ENCODE results near the gene CLBA1.
"Not testable (repeated sequence)": the region's sequence is repeated elsewhere in the genome, so short reads cannot be mapped to it uniquely, and the experiment has no call there.

CLBA1 gene

GRCh38 chr14:104947881-104948735 is 37.5 kb upstream of the CLBA1 start:
- not testable (repeated sequence) for DNase-seq

GRCh38 chr14:104948736-104949031 is 36.9 kb upstream of the CLBA1 start:
- DNase-seq = no peak

DNA sequence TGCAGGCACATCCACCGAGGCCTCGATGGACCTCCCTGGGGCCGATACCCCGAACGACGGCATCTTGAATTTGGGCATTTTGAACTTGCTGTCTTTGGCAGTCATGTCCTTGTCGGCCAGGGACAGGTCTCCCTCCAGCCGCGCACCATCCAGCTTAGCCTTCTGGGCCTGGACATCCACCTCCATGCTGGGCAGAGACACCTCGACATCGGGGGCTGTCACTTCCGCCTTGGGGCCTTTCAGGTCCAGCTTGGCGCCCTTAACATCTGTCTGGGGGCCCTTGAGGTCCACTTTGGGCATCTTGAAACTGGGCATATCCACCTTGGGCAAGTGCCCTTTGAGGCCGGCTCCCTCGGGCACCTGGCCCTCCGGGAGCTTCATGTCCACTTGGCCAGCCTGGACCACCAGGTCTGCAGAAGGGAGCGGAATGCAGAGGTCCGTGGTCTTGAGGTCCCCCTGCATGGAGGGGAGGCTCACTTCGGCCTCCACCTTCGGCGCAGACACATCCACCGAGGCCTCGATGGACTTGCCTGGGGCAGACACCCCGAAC is 36.1 kb upstream of the CLBA1 start:
- DNase-seq = not testable (repeated sequence)

DNA sequence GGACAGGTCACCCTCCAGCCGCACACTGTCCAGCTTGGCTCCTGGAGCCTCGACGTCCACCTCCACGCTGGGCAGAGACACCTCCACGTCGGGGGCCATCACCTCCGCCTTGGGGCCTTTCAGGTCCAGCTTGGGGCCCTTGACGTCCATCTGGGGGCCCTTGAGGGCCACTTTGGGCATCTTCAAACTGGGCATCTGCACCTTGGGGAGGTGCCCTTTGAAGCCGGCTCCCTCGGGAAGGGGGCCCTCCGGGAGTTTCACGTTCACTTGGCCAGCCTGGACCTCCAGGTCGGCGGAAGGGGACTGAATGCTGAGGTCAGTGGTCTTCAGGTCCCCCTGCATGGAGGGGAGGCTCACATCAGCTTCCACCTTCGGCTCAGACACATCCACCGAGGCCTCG is 35.6 kb upstream of the CLBA1 start:
- no peak for DNase-seq

DNA sequence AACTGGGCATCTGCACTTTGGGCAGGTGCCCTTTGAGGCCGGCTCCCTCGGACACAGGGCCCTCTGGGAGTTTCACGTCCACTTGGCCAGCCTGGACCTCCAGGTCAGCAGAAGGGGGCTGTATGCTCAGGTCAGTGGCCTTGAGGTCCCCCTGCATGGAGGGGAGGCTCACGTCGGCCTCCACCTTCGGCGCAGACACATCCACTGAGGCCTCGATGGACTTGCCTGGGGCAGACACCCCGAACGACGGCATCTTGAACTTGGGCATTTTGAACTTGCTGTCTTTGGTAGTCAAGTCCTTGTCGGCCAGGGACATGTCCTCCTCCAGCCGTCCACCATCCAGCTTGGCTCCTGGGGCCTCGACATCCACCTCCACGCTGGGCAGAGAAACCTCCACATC is 34.9 kb upstream of the CLBA1 start:
- not testable (repeated sequence) for DNase-seq

- not testable (repeated sequence) for DNase-seq
Measured at GRCh38 chr14:104951863-104952657, 33.5 kb upstream of the CLBA1 start.

DNA sequence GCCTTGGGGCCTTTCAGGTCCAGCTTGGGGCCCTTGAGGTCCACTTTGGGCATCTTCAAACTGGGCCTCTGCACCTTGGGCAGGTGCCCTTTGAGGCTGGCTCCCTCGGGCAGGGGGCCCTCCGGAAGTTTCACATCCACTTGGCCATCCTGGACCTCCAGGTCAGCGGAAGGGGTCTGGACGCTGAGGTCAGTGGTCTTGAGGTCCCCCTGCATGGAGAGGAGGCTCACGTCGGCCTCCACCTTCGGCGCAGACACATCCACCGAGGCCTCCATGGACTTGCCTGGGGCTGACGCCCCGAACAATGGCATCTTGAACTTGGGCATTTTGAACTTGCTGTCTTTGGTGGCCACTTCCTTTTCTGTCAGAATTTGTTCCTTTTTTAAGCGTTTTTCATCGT is 32.5 kb upstream of the CLBA1 start:
- no peak for DNase-seq

- no peak for DNase-seq
Measured at GRCh38 chr14:104953896-104954656, 31.5 kb upstream of the CLBA1 start.

GRCh38 chr14:104954746-104955395 is 30.7 kb upstream of the CLBA1 start:
- no peak for DNase-seq

DNA sequence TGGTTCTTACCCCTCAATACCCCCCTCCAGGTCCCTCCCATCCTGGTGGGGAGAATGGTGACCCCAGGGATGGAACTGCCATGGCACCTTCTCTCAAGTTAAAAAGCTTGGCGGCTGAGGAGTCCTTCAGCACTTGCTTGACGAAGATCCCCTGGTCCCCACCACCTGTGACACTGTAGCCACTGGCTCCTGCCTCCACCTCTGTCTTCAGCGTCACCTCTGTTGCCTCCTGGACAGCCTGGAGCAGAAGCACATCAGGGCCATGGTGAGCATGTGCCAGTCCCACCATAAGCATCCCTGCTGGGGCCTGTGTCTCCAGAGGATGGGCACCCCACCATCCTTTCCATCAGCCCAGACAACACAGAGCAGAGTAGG is 30.2 kb upstream of the CLBA1 start:
- DNase-seq = no peak

- no peak for DNase-seq
Measured at GRCh38 chr14:104956290-104956890, 29.2 kb upstream of the CLBA1 start.

GRCh38 chr14:104957146-104958113 is 28.2 kb upstream of the CLBA1 start:
- no peak for DNase-seq

- DNase-seq = no peak
Measured at GRCh38 chr14:104964546-104964945, 21.0 kb upstream of the CLBA1 start.

DNA sequence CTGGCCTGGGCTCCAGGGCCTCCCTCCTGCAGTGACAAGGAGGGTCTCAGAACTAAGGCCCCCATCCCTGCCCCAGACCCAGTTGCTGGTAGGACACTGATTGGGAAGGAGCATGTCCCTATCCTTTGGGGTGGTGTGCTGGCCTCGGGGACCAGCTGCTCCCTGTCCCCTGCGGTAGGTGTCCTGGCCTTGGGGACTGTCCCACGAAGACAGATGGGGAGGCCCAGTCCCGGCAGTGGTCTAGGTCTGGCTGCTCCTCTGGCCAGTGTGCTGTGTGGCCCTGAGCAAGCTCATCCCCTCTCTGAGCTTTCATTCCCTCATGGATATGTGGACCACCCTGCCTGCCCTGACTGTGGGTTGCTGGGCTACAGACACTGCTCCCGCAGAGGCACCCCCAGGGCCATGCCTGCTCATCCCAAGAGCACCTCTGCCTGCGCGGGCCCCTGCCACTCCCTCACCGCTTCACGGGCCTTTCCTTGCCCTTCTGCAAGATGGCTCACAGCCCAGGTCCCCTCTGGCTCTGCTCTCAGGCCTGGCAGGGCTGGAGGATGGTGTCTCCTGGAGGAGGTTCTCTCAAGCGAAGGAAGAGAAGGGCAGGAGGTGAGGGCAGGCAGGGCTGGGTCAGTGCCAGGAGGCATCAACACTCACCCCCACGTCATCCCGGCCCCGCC is 19.9 kb upstream of the CLBA1 start:
- DNase-seq = no peak

DNA sequence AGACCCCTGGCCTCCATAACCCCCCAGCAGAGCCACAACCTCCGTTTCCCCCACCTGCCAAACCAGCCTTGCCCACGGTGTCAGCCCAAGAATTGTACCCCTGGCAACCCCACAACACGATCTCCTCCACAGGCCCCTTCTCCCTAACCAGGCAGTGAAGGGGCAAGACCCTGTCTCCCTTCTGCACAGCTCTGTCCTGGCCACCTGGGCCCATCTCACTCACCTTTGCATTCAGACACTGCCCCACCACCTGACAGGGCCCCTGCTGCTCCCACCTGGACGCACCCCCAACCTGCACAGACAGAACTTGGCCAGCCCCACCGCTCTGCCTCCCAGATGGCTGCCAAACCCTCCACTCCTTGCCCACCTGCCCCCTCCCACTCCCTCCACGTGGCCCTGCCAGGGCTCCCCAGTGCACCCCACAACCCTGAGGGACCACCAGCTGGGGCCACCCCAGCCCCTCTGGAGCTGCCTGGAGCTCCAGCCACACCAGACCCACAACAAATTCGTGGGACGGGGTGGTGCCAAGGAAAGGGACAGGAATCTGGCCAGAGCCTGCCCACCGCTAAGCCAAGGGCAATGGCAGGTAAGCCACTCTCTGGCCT is 19.2 kb upstream of the CLBA1 start:
- no peak for DNase-seq

DNA sequence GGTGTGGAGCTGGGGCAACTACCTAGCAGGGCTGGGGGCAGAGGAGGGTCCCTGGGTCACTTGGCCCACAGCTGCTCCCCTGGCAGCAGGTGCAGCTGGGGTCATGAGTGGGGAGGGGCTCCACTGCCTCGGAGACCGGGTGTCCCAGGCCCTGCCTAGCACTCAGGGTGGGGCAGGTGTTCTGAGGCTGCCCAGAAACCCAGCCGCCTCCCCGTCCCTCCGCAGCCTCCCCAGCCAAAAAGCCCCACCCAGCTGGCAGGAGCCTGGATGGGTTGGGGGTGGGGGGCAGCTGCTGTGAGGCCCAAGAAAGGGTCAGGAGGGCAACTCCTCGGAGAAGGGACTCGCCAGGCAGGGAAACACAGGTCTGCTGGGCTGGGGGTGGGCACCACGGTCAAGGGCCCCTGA is 18.6 kb upstream of the CLBA1 start:
- DNase-seq = no peak

GRCh38 chr14:104967386-104968152 is 18.0 kb upstream of the CLBA1 start:
- DNase-seq = peak; percentile 32

DNA sequence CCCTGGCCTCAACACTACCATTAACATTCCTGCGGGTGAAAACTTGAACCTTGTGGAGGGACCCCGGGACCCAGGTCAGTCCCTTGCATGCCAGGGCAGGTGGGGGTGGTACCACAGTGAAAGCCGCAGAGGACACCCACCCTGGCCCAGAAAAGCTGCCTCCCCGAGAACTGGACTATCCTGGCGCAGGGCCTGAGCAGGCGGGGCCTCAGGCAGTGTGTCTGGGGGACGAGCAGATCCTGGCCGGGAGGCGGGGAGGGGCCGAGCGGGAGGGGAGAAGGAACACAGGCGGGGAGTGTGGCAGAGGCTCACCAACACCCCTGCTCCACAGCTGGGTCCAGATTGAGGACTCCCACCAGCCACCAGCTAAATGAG is 17.4 kb upstream of the CLBA1 start:
- peak; percentile 67 for DNase-seq

Measured in fibroblast of skin of scalp (primary cell).